ENCODE results near the gene NFIX. TPM values are rescaled to one million over a fixed set of nuclear protein-coding genes. Genes with fewer than 3 reads are reported as not detected.
A peak's percentile ranks its signal among the peaks of the same experiment; 100 is the strongest.

NFIX gene
- total and polyA plus RNA-seq, 7 donors = 22.2 to 347 (median 220) TPM

- TF ChIP-seq CTCF (IDR thresholded peaks at IDR 0.05) = no peak
- Histone ChIP-seq H3K27ac (peak overlapping the region; percentile 99), H3K4me1 (peaks cover 79% of the 10 kb centered on the region), H3K4me3 (peak overlapping the region; percentile 37), H3K36me3 (ENCODE audit: insufficient read depth in 1 of 2, low read depth in 1 of 2) (no peaks in the 10 kb centered on the region), H3K27me3 (ENCODE audit: insufficient read depth in 3 of 3, low read length in 2 of 3) (no peaks in the 10 kb centered on the region), H3K9me3 (no peaks in the 10 kb centered on the region)
- ATAC-seq (no peak), DNase-seq (peak; percentile 71 to 80)
- intact Hi-C loops (cut with DNase I) = no loop called here
- 35 to 57% (median 41%) methylated on average over 58 to 62 of the region's 62 CpGs for WGBS, 3 donors
Measured at GRCh38 chr19:13010038-13010991, 15.0 kb downstream of the NFIX start.

- no peak for ATAC-seq
- peaks cover 76% of the 10 kb centered on the region for H3K4me1 ChIP-seq
- H3K9me3 ChIP-seq = no peaks in the 10 kb centered on the region
- TF ChIP-seq CTCF (IDR thresholded peaks at IDR 0.05) = no peak
- H3K4me3 ChIP-seq = peak overlapping the region; percentile 70
- peak overlapping the region; percentile 99 for H3K27ac ChIP-seq
- intact Hi-C loops (cut with DNase I) = no loop called here
- DNase-seq = no peak
- no peaks in the 10 kb centered on the region for H3K27me3 ChIP-seq (ENCODE audit: insufficient read depth in 3 of 3, low read length in 2 of 3)
- no peaks in the 10 kb centered on the region for H3K36me3 ChIP-seq (ENCODE audit: insufficient read depth in 1 of 2, low read depth in 1 of 2)
- 56 to 60% (median 60%) methylated on average over 39 of the region's 39 CpGs for WGBS, 3 donors
Measured at GRCh38 chr19:13010992-13011652, 15.8 kb downstream of the NFIX start.

GRCh38 chr19:13011653-13012389 is 16.5 kb downstream of the NFIX start:
- Histone ChIP-seq H3K27ac (peak overlapping the region; percentile 99), H3K36me3 (ENCODE audit: insufficient read depth in 1 of 2, low read depth in 1 of 2) (no peaks in the 10 kb centered on the region), H3K27me3 (ENCODE audit: insufficient read depth in 3 of 3, low read length in 2 of 3) (no peaks in the 10 kb centered on the region), H3K9me3 (no peaks in the 10 kb centered on the region), H3K4me3 (peak overlapping the region; percentile 70), H3K4me1 (peaks cover 75% of the 10 kb centered on the region)
- 46 to 56% (median 47%) methylated on average over 53 to 54 of the region's 54 CpGs for WGBS, 3 donors
- TF ChIP-seq CTCF (IDR thresholded peaks at IDR 0.05) = peak; percentile 10
- ATAC-seq = peak in 3 of 4 donors; percentile 25 to 43 (median 34)
- DNase-seq = peak in 1 of 2 donors; percentile 68
- intact Hi-C loops (cut with DNase I) = no loop called here

- Histone ChIP-seq H3K4me3 (peak overlapping the region; percentile 70), H3K27ac (peak overlapping the region; percentile 99), H3K9me3 (no peaks in the 10 kb centered on the region), H3K27me3 (ENCODE audit: insufficient read depth in 3 of 3, low read length in 2 of 3) (no peaks in the 10 kb centered on the region), H3K36me3 (ENCODE audit: insufficient read depth in 1 of 2, low read depth in 1 of 2) (no peaks in the 10 kb centered on the region), H3K4me1 (peaks cover 77% of the 10 kb centered on the region)
- no peak for TF ChIP-seq CTCF (IDR thresholded peaks at IDR 0.05)
- ATAC-seq (no peak), DNase-seq (no peak)
- intact Hi-C loops (cut with DNase I) = no loop called here
- 24 to 46% (median 26%) methylated on average over 19 to 23 of the region's 23 CpGs for WGBS, 3 donors
Measured at GRCh38 chr19:13012390-13012689, 17.1 kb downstream of the NFIX start.

Measured in psoas muscle (tissue), 8 donors.